ENCODE data around the gene PLPPR4. TPM values are rescaled to one million over a fixed set of nuclear protein-coding genes. Genes with fewer than 3 reads are reported as not detected.
A peak's percentile ranks its signal among the peaks of the same experiment; 100 is the strongest.

The PLPPR4 gene
- total RNA-seq (2021; ENCODE audit: unreplicated experiment) (0.42 TPM), Bru-seq, nascent RNA (percentile 24 among the genes with signal in this experiment), BruChase-seq, experiment 1, labeled RNA remaining after a 6-hour chase (percentile 22 among the genes with signal in this experiment), BruChase-seq, experiment 2, labeled RNA remaining after a 2-hour chase (percentile 26 among the genes with signal in this experiment)
- polyA plus RNA-seq (2012) = 0.07 and 0.17 TPM in 2 replicates
- long read RNA-seq, full-length matches to known transcripts = 1 of 1 reads
- long read RNA-seq, partial matches to known transcripts = 0 of 1 reads
- long read RNA-seq, other reads (novel, unspliced or antisense) = 0 of 1 reads

- no peaks in the 10 kb centered on the region for H3K27me3 ChIP-seq (ENCODE audit: insufficient read depth, low read length)
- H3K9ac ChIP-seq (ENCODE audit: low read length) = peak within 1 kb of the TSS; percentile 12; the same call in 1 of the 2 replicates
- no peaks in the 10 kb centered on the region for H3K9me3 ChIP-seq (ENCODE audit: control insufficient read depth in 1 of 2, insufficient read depth in 1 of 2, low read depth in 1 of 2, low read length in 2 of 2)
- TF ChIP-seq POLR2A (IDR thresholded peaks at IDR 0.05; ENCODE audit: borderline replicate concordance, extremely low read depth, insufficient read depth, insufficient read length) (no peak), JUND (IDR thresholded peaks at IDR 0.05) (no peak), ZBTB33 (IDR thresholded peaks at IDR 0.05; ENCODE audit: extremely low read depth, insufficient replicate concordance, low read length) (no peak), EGR1 (IDR thresholded peaks at IDR 0.05; ENCODE audit: low read depth) (no peak; the same call in 1 of the 2 replicates), CTCF (IDR thresholded peaks at IDR 0.05 in 2 of 3, conservative IDR thresholded peaks at IDR 0.05 in 1 of 3; ENCODE audit: borderline replicate concordance in 1 of 3, insufficient read depth in 1 of 3, low read depth in 2 of 3, low read length in 2 of 3) (no peak), ATF3 (IDR thresholded peaks at IDR 0.05) (no peak), EZH2 (IDR thresholded peaks at IDR 0.05) (no peak), CBX3 (IDR thresholded peaks at IDR 0.05; ENCODE audit: low read depth) (no peak), SIN3A (IDR thresholded peaks at IDR 0.05; ENCODE audit: low read depth) (no peak)
- BruUV-seq (replicated peaks) = no TSS peak
- intact Hi-C loops (cut with micrococcal nuclease) = no loop called here
- ChIA-PET CTCF (no interaction called here), RAD21 (ENCODE audit: low non-redundant PET in 1 of 2, low total read pairs in 2 of 2, uncharacterized antibody in 2 of 2, unreplicated experiment in 2 of 2) (no interaction called here), POLR2A (no interaction called here)
- peak within 1 kb of the TSS; percentile 89 for H2AFZ ChIP-seq (ENCODE audit: low read depth, low read length, poor library complexity, severe bottlenecking)
- no peaks in the 10 kb centered on the region for H3K79me2 ChIP-seq (ENCODE audit: insufficient read depth, low read length)
- H3K4me1 ChIP-seq (ENCODE audit: control insufficient read depth in 1 of 2, insufficient read depth in 2 of 2, low read length in 2 of 2) = peaks cover 0 to 11% of the 10 kb centered on the region in 2 experiments; a peak in 2 of 4 replicates
- H3K36me3 ChIP-seq (ENCODE audit: control insufficient read depth in 1 of 2, insufficient read depth in 2 of 2, low read length in 2 of 2) = no peaks in the 10 kb centered on the region
- H4K20me1 ChIP-seq (ENCODE audit: insufficient read depth) = no peaks in the 10 kb centered on the region
- H3K9me2 ChIP-seq (ENCODE audit: insufficient read depth) = no peaks in the 10 kb centered on the region
- H3K4me2 ChIP-seq (ENCODE audit: low read length) = peak within 1 kb of the TSS; percentile 85
- peak; percentile 98 for ATAC-seq
- peak within 1 kb of the TSS; percentile 33 to 53 for H3K4me3 ChIP-seq (replicated peaks in 1 of 2; ENCODE audit: low read depth in 1 of 2, low read length in 2 of 2)
- no peak within 1 kb of the TSS for H3K27ac ChIP-seq (ENCODE audit: low read depth, low read length)
- DNase-seq (ENCODE audit: low read depth, low spot score) = peak; percentile 12
Measured at GRCh38 chr1:99264201-99265021, at the start of gene PLPPR4. PLPPR4 (plus strand) TSS chr1:99264492; CDS start chr1:99264594, 102 bp downstream.

Data from HCT116 (cell line).